ENCODE results near the gene ANKHD1. TPM values are rescaled to one million over a fixed set of nuclear protein-coding genes. Genes with fewer than 3 reads are reported as not detected.
A peak's percentile ranks its signal among the peaks of the same experiment; 100 is the strongest.

ANKHD1 gene
- total RNA-seq, 1 donor from 2014 or later, result 59.7 TPM

DNA sequence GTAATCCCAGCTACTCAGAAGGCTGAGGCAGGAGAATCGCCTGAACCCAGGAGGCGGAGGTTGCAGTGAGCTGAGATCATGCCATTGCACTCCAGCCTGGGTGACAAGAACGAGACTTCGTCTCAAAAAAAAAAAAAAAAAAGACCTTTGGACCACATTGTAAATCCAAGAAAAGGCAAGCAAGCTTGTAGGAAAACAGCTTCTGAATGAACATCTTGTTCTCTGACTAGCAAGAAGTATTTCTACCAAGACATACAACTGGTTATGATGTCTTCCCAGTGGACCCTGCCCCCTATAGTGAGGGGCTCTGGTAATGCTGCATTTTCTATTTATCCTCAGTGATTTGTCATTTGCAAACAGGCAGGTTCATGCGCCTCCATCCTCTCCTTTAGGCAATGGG is 141.3 kb downstream of the ANKHD1 start:
- no peak for DNase-seq (ENCODE audit: extremely low read depth, low read depth, low spot score)

DNA sequence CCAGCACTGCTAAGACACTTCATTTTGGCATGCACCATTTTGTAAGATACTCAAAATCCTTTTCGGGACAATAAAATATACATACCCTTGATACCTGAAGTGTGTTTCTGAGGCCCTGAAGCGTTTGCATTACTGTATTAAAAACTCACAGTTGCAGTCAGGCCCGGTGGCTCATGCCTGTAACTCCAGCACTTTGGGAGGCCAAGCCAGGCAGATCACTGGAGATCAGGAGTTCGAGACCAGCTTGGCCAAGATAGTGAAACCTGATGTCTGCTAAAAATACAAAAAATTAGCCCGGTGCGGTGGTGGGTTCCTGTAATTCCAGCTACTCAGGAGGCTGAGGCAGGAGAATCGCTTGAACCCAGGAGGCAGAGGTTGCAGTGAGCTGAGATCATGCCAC is 143.4 kb downstream of the ANKHD1 start:
- no peak for DNase-seq (ENCODE audit: extremely low read depth, low read depth, low spot score)

DNA sequence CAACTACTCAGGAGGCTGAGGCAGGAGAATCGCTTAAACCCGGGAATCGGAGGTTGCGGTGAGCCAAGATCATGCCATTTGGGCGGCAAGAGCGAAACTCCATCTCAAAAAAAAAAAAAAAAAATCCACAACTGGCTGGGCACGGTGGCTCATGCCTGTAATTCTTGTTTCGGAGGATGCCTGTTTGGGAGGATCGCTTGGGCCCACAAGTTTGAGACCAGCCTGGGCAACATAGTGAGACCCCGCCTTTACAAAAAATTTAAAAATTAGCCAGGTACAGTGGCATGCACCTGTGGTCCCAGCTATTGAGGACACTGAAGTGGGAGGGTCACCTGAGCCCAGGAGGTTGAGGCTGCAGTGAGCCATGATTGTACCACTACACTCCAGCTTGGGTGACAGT is 144.0 kb downstream of the ANKHD1 start:
- DNase-seq (ENCODE audit: extremely low read depth, low read depth, low spot score), result no peak

DNA sequence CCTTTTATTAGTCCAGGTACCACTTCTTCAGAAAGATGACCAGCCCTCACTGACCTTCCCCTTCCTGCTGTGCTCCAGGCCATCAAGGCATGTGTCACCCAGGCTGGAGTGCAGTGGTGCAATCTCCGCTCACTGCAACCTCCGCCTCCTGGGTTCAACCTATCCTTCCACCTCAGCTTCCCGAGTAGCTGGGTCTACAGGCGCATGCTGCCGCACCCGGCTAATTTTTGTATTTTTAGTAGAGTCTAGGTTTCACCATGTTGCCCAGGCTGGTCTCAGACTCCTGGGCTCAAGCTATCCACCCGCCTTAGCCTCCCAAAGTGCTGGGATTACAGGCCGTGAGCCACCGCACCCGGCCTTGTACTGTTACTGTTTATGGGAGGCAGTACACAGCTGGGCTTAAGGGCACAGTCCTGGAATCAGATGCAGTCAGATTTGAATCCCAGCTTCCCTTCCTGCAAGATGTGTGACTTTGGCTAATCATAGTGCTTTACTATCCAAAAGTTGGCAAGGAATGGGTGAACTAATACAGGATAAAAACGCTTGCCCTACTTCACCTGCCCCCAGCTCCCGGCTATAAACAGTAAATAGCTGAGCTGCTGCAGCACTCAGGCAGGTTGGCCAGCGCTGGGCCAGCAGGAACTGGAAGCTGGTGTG is 145.3 kb downstream of the ANKHD1 start:
- no peak for DNase-seq (ENCODE audit: extremely low read depth, low read depth, low spot score)

DNA sequence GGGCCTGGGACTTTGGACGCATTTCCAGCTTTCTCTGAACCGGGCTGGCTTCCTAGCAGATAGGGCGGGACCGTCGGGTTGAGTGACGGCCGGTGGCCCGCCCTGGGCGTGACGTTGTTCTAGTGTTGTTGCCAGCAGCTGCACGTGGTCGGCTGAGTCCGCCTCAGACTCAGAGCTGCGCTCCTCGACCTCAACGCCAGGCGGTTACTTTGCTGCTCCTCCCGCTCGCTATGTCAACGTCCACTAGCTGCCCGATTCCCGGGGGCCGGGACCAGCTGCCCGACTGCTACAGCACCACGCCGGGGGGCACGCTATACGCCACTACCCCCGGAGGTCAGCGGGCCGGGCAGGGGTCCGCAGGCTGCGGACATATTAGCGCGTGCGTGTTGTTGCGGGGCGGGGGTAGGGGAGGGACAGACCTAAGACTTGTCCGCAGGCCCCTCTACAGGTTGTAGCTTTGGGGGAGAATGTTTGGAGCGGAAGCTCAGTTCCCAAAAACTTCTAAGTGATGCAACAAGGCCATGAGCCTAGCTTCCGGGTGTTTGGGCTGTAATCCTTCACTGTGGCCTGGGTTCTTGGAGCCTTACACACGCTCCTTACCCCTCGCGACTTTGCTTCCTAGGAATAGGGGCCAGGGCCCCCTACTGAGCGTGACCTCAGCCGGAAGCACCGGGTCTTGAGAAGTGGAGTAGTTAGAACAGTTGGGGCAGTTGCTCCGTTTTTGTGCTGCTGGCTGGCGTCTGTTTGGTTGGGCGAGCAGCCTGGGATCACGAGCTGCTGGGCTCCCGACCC is 146.1 kb downstream of the ANKHD1 start, which contains the start of gene EIF4EBP3:
TSS of gene EIF4EBP3 (plus strand) at position 155 of the 792 bp plus-strand sequence. CDS start at position 231, 76 bp downstream.
- peak; percentile 77 for DNase-seq (ENCODE audit: extremely low read depth, low read depth, low spot score)

DNA sequence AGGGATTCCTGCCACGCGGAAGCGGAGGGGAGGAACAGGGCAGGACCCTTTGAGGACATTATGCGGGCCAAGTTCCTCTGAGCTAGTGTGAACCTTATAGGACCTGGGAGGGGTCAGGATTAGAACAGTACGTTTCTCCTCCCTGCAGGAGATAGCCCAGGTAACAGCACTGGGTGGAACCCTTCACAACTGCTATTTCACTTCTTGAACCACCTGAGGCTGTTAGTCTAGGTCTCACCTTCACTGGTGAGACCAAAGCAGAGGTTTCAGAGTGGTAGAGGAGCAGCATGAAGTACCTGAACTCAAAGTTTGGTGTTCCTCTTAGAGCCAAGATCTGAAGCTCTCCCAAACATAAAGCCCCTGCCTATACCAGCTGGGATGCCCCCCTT is 146.7 kb downstream of the ANKHD1 start:
- no peak for DNase-seq (ENCODE audit: extremely low read depth, low read depth, low spot score)

- no peak for DNase-seq (ENCODE audit: extremely low read depth, low read depth, low spot score)
These were observed 147.2 kb downstream of the ANKHD1 start for GRCh38 chr5:140548791-140549190.

GRCh38 chr5:140549237-140550144 is 147.9 kb downstream of the ANKHD1 start:
- DNase-seq (ENCODE audit: extremely low read depth, low read depth, low spot score), result no peak

DNA sequence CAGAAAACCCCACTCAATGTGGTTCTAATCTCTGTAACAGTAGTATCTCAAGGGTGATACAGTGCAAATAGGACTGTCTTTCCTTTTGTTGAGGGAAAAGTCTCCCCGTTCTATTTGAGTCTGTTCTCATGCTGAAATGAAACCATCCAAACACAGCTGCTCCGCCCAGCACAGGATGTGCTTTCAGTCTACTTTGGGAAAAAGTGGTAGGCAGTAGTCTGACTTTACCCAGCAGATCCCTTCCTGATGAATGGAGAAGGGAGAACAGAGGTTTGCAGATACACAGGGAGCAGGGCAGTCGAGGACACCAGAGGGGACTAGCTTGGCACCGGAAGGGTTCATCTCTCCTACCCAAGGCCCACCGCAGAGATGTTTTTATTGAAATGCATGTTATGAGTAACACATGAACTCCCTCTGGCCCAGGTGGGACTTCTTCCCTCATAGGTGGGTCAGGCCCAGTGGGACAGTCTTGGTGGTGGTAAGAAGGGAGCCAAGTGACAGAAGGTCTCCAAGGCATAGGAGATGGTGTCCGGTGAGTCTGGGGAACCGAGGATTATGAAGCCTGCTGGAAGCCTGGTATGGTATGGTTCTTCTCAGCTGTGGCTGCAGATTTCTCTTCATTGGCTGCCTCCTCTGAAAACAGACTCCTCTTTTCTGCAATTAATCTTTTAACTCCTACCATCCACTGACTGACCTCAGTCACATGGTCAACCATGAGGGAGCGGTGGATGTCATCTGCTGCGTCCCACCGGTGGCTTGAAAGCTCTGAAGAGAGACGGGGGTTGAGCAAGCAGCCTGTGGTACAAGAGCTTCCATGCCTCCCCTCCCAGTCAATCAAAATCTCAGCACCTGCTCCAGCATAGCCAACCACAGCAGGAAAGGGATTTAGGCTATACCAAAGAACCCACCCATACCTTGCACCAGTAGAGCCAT is 148.8 kb downstream of the ANKHD1 start:
- DNase-seq (ENCODE audit: extremely low read depth, low read depth, low spot score), result no peak

GRCh38 chr5:140551872-140552271 is 150.2 kb downstream of the ANKHD1 start:
- no peak for DNase-seq (ENCODE audit: extremely low read depth, low read depth, low spot score)

GRCh38 chr5:140553657-140554056 is 152.0 kb downstream of the ANKHD1 start:
- DNase-seq (ENCODE audit: extremely low read depth, low read depth, low spot score), result no peak

GRCh38 chr5:140554454-140554853 is 152.8 kb downstream of the ANKHD1 start:
- no peak for DNase-seq (ENCODE audit: extremely low read depth, low read depth, low spot score)

GRCh38 chr5:140555747-140556312 is 154.2 kb downstream of the ANKHD1 start:
- DNase-seq (ENCODE audit: extremely low read depth, low read depth, low spot score), result no peak

- no peak for DNase-seq (ENCODE audit: extremely low read depth, low read depth, low spot score)
These were observed 154.8 kb downstream of the ANKHD1 start for GRCh38 chr5:140556438-140556837.

DNA sequence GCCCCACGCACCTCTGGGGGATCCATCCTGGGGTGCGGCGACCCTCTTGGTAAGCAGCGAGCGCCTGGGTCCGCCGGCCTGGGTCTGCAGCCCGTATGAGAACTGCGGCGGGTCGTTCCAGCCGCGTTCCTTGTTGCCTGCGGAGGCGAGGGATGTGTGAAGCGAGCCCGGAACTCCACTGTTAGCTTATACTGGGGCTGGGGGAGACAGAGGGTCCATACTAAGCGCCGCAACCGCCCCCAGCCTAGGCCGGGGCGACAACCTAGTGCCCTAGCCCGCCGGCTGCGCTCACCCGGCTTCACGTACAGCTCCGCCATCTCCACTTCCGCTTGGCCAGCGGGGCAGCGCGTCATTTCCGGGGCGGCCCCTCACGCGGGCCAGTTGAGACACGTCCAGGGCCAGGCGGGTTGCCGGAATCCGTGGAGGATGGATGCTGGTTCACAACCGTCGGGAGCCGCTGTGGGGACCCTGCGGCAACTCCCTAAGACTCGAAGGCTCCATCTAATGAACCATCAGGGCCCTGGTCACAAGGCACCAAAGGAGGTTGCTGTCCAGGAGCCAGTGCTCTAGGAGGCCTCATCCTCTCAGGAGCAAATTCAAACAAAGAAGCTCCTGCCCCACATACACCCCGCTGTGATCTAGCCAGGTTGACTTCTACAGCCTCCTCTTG is 155.6 kb downstream of the ANKHD1 start, which contains the start of gene SRA1:
TSS of gene SRA1 (minus strand) at position 338 of the 670 bp plus-strand sequence. CDS start at position 317, 21 bp downstream.
- no peak for DNase-seq (ENCODE audit: extremely low read depth, low read depth, low spot score)

DNA sequence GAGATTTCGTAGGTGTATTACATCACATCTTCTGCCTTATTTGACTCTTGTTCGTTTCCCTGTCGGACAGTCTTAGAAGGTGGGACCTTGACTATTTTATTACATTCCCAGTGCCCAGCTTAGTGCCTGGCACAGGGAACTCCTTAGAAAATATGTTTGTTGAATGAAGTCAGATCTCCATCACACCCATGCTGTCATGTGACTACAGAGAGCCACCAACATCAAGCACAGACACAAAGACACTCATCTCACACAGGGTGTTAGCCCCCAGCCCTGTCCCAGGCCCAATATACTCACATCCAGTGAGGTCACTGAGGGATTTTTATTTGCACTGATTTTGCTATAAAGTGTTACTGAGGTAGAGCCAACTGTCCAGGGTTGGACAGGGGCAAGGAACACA is 156.3 kb downstream of the ANKHD1 start:
- no peak for DNase-seq (ENCODE audit: extremely low read depth, low read depth, low spot score)

DNA sequence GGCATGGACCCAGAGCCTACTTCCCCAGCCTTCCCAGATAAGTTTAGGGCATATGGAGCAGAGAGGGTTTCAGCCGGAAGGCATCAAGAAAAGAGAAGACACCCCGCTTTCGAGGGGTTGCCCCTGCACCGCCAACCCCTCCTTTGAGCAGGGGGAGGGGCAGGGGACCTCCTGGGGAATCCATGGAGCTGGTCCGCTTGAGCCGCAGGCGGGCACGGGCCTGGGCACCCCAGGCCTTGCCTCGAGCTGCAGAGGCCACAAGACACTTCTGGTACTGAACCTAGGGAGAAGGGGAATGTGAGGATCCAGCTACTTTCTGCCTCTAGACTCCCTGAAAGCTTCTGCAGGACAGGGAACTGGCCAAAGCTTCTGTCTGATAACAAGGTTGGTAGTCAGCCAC is 156.9 kb downstream of the ANKHD1 start:
- no peak for DNase-seq (ENCODE audit: extremely low read depth, low read depth, low spot score)

DNA sequence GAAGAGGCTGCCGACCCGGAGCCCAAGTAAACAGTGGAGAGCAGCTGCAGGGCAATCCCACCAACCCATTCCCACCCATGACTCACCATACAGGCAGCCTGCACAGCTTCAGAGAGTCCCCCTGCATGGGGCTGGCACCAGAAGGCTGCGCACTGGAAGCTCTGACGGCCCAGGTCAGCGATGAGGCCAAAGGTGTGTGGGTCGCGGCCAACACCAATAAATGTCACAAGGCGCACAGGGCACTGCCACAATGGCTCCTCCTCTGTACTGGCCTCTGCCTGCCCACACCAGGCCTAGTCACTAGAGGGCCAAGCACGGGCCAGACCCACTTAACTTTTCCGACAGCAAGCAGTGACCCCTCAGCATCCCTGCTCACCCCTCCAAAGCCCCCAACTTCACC is 158.6 kb downstream of the ANKHD1 start:
- DNase-seq (ENCODE audit: extremely low read depth, low read depth, low spot score), result no peak

All from glomerular endothelial cell (primary cell).